ENCODE data around the gene RBP2. TPM values are rescaled to one million over a fixed set of nuclear protein-coding genes. Genes with fewer than 3 reads are reported as not detected.

Gene RBP2
- total RNA-seq, 4 donors from 2014 or later = not detected

DNA sequence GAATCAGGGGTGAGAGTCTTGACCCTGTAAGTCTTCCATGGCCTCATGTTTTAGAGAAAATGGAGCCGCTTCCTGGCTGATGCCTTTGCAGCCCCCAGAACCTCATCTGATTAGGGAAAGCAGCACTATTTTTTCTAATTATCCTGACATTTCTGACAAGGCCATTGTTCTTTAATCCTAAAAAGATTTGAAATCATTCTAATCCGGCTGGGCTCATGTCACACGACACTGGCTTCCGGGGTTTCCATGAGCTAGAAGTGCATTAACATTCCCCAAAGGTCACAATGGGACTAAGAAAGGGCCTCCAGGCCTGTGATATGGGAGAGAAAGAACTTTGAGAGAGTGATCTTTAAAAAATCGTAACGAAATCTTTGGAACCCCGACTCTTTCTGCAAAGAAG, 33.1 kb downstream of the RBP2 start:
- ATAC-seq = no peak
- H3K9me3 ChIP-seq = no peaks in the 10 kb centered on the region
- no peak overlapping the region for H3K27ac ChIP-seq
- TF ChIP-seq, protein P1, sequence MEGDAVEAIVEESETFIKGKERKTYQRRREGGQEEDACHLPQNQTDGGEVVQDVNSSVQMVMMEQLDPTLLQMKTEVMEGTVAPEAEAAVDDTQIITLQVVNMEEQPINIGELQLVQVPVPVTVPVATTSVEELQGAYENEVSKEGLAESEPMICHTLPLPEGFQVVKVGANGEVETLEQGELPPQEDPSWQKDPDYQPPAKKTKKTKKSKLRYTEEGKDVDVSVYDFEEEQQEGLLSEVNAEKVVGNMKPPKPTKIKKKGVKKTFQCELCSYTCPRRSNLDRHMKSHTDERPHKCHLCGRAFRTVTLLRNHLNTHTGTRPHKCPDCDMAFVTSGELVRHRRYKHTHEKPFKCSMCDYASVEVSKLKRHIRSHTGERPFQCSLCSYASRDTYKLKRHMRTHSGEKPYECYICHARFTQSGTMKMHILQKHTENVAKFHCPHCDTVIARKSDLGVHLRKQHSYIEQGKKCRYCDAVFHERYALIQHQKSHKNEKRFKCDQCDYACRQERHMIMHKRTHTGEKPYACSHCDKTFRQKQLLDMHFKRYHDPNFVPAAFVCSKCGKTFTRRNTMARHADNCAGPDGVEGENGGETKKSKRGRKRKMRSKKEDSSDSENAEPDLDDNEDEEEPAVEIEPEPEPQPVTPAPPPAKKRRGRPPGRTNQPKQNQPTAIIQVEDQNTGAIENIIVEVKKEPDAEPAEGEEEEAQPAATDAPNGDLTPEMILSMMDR (IDR thresholded peaks at IDR 0.05) = no peak
- TF ChIP-seq POLR2AphosphoS5 (IDR thresholded peaks at IDR 0.05) = no peak
- no peak for TF ChIP-seq POLR2A (IDR thresholded peaks at IDR 0.05)
- TF ChIP-seq EP300 (IDR thresholded peaks at IDR 0.05) = no peak
- H3K4me1 ChIP-seq = no peaks in the 10 kb centered on the region
- 80 to 92% methylated on average over 2 to 4 of the region's 7 CpGs for WGBS, 2 donors (ENCODE audit: low coverage in 1 of 2)
- no peaks in the 10 kb centered on the region for H3K27me3 ChIP-seq
- H3K4me3 ChIP-seq = no peak overlapping the region
- peaks cover 0 to 17% of the 10 kb centered on the region in 2 donors for H3K36me3 ChIP-seq

DNA sequence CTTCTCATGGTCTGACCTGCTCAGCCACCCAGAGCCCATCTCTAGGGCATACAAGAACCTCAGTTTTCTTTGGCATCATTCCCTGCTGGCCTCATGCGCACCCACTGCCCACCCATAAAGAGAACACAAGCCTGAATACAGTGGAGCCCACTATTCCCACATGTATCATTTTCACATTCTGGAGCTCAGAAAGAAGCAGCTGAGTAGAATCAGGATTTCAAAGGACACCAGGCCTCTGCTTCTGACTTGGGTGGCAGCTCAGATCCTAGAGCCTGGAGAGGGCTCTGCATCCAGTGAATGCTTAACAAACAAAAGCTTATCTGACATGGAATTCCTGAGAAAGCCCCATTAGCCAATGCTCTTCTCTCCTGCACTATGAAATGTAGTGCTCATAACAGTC, 34.7 kb downstream of the RBP2 start:
- no peak for ATAC-seq
- Histone ChIP-seq H3K4me3 (no peak overlapping the region), H3K4me1 (no peaks in the 10 kb centered on the region), H3K27me3 (no peaks in the 10 kb centered on the region), H3K36me3 (peaks cover 0 to 17% of the 10 kb centered on the region in 2 donors), H3K27ac (no peak overlapping the region), H3K9me3 (no peaks in the 10 kb centered on the region)
- no CpG with 5 or more reads among the region's 1 CpG for WGBS, 2 donors (ENCODE audit: low coverage in 1 of 2)
- TF ChIP-seq EP300 (IDR thresholded peaks at IDR 0.05) (no peak), POLR2A (IDR thresholded peaks at IDR 0.05) (no peak), POLR2AphosphoS5 (IDR thresholded peaks at IDR 0.05) (no peak)
- TF ChIP-seq, protein P1 (IDR thresholded peaks at IDR 0.05) = no peak

DNA sequence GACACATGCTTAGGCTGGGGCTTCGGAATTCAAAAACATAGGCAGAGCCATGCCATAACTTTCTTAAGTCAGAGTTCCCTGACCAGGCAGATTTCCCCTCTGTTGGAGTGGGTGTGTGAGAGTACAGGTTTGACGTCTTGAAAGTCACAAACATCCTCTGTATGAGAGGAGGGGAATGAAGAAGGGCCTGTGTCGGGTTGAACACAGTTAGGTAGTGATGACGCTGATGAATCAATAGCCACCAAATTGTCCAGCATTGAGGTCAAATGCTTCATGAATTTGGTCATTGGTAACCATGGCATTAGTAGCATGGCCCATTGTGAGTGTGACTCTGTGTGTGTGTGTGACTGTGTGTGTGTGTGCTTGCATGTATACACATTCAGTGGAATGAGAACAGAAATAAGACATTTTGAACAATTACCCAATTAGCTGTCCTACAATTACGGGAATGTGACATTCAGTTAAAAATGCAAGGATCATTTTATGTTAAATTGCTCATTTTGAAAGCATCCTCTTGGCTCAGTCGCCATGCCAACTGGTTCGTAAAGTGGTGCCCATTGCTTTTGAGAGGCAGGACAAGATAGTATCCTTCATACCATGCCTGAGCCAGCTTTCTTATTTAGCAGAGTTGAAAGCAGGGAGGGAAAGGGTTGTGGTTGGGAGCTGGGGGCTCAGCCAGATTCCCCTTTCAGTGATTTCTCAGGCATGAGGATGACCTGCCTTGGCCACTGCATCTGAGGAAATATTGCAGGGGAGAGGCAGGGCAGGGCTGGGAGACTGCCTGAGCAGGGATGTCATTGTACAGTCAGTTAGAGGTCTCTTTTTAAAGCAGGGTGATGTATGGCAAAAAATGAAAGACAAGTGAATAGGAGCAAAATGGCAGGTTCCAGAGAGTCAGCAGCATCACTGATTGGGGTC, 35.4 kb downstream of the RBP2 start:
- WGBS, 2 donors (ENCODE audit: low coverage in 1 of 2) = 89 to 94% methylated on average over 7 of the region's 7 CpGs
- ATAC-seq = no peak
- Histone ChIP-seq H3K4me1 (no peaks in the 10 kb centered on the region), H3K27ac (no peak overlapping the region), H3K36me3 (peaks cover 0 to 17% of the 10 kb centered on the region in 2 donors), H3K9me3 (no peaks in the 10 kb centered on the region), H3K27me3 (no peaks in the 10 kb centered on the region), H3K4me3 (no peak overlapping the region)
- TF ChIP-seq, protein P1 (IDR thresholded peaks at IDR 0.05) = no peak

DNA sequence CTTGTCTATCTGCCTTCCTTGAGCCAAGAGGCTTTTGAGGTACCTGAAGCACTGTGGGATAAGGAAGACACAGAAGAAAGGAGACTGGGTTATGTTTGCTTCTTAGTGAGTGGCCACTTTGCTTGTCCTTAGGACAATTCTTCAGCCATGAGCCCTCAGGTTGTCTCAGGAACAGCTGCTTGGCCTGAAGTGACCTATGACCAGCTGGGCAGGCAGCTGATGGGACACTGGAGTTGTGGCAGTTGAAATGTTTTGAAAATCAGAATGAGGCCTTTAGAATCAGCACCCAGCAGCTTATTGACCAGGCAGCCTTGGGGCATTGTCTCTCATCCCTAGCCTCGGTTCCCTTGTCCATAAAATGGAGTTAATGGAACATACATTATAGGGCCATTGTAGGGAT, 37.0 kb downstream of the RBP2 start:
- H3K36me3 ChIP-seq = peaks cover 0 to 13% of the 10 kb centered on the region in 2 donors
- WGBS, 2 donors (ENCODE audit: low coverage in 1 of 2) = 86 to 92% methylated on average over 1 of the region's 1 CpG
- H3K27me3 ChIP-seq = no peaks in the 10 kb centered on the region
- no peaks in the 10 kb centered on the region for H3K4me1 ChIP-seq
- H3K9me3 ChIP-seq = no peaks in the 10 kb centered on the region
- ATAC-seq = no peak
- H3K4me3 ChIP-seq = no peak overlapping the region
- TF ChIP-seq POLR2AphosphoS5 (IDR thresholded peaks at IDR 0.05) = no peak
- no peak for TF ChIP-seq EP300 (IDR thresholded peaks at IDR 0.05)
- TF ChIP-seq POLR2A (IDR thresholded peaks at IDR 0.05) = no peak
- TF ChIP-seq, protein P1 (IDR thresholded peaks at IDR 0.05) = no peak
- H3K27ac ChIP-seq = no peak overlapping the region

DNA sequence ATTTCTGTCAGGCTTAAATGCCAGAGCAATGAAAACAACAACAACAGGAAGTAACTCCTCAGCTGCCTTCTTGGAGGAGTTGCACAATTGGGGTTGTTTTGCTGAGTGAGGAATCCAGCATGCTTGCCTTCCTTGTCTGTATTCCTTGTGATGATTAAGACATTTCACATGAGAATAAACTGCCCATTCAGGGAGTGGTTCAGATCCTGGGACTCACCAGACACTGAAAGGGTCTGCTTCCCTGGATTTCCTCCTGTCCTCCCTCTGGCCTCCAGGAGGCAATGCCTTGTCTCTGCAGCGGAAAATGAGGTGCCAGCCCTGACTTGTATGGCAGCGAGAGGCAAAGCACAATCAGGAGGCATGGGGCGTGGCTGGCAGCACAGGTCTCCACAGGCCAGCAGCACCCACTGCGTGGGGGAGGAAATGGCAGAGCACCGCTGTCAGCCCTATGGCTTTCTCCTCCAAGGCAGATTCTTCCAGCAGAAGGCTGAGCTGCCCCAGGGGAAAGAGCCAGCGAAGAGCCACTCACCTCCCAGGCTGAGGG, 41.5 kb downstream of the RBP2 start:
- TF ChIP-seq POLR2AphosphoS5 (IDR thresholded peaks at IDR 0.05) = no peak
- TF ChIP-seq, protein P1 (IDR thresholded peaks at IDR 0.05) = no peak
- no peak for TF ChIP-seq POLR2A (IDR thresholded peaks at IDR 0.05)
- no peak for TF ChIP-seq EP300 (IDR thresholded peaks at IDR 0.05)
- H3K36me3 ChIP-seq = peaks cover 0 to 15% of the 10 kb centered on the region in 2 donors
- no peaks in the 10 kb centered on the region for H3K9me3 ChIP-seq
- no peaks in the 10 kb centered on the region for H3K27me3 ChIP-seq
- no peaks in the 10 kb centered on the region for H3K4me1 ChIP-seq
- peak; percentile 70 for ATAC-seq
- no peak overlapping the region for H3K4me3 ChIP-seq
- 100% methylated on average over 2 of the region's 6 CpGs; no CpG with 5 or more reads in 1 of the 2 donors for WGBS, 2 donors (ENCODE audit: low coverage in 1 of 2)
- peak overlapping the region in 1 of 4 donors; percentile 31 for H3K27ac ChIP-seq
